Transverse colon (tissue), 4 donors: ENCODE measurements around the gene IL36B. TPM values are rescaled to one million over a fixed set of nuclear protein-coding genes. Genes with fewer than 3 reads are reported as not detected.

Source experiments
- DNase-seq: peaks from one replicate; pipeline ENCODE4 v3.0.0-alpha.2; 2019
- H3K27ac ChIP-seq, 4 donors: fragments of 200-600 bp; sonication (generic); 2 replicates each; pipeline ENCODE4 v1.5.1; 2016 to 2018; ENCODE audit warnings: inconsistent platforms in 4 of 4
- H3K27me3 ChIP-seq: fragments of 200-600 bp; sonication (generic); 2 replicates; pipeline ENCODE4 v1.5.1; 2017; ENCODE audit warnings: inconsistent platforms
- H3K36me3 ChIP-seq, 4 donors: fragments of 200-600 bp; sonication (generic); 2 replicates each; pipeline ENCODE4 v1.5.1; 2017 to 2019; ENCODE audit warnings: inconsistent platforms in 4 of 4
- H3K4me1 ChIP-seq, 4 donors: fragments of 200-600 bp; sonication (generic); 2 replicates each; pipeline ENCODE4 v1.5.1; 2017 to 2020; ENCODE audit warnings: inconsistent platforms in 4 of 4
- H3K4me3 ChIP-seq, 4 donors: fragments of 200-600 bp; sonication (generic); 1 replicate in 1 of 4; 2 replicates in 3 of 4; pipeline versions ENCODE4 v1.5.1 to v1.6.1; 2017 to 2019; ENCODE audit warnings: inconsistent platforms in 4 of 4
- H3K9me3 ChIP-seq, 2 donors: fragments of 200-600 bp; sonication (generic); 2 replicates each; pipeline ENCODE4 v1.5.1; 2017 to 2019; ENCODE audit warnings: inconsistent platforms in 2 of 2
- CTCF ChIP-seq, 5 experiments: fragments of 200-600 bp in 3 of 5; fragments of 450-650 bp in 2 of 5; sonication (generic) in 3 of 5; IDR thresholded peaks; 1 replicate in 2 of 5; 2 replicates in 3 of 5; pipeline ENCODE4 v1.5.1; 2016 to 2017; ENCODE audit warnings: antibody characterized with exemption in 5 of 5, inconsistent platforms in 3 of 5, mild to moderate bottlenecking in 2 of 5, moderate library complexity in 1 of 5
- EP300 ChIP-seq: sonication (generic); formaldehyde crosslinking; IDR thresholded peaks from one replicate; pipeline ENCODE4 v1.6.1; 2017; ENCODE audit warnings: antibody characterized with exemption, low read depth
- POLR2A ChIP-seq: fragments of 450-650 bp; IDR thresholded peaks from one replicate; pipeline ENCODE4 v1.6.1; 2016; ENCODE audit warnings: antibody characterized with exemption, mild to moderate bottlenecking, moderate library complexity
- POLR2AphosphoS5 ChIP-seq, 3 donors: sonication (generic); formaldehyde crosslinking; IDR thresholded peaks; one replicate each; pipeline ENCODE4 v1.6.1; 2016; ENCODE audit warnings: antibody characterized with exemption in 3 of 3
- WGBS, 2 donors: methylation state at CpG; one replicate each; pipeline ENCODE4 v1.1.5; 2018; ENCODE audit warnings: low coverage in 1 of 2; 5-methylcytosine and 5-hydroxymethylcytosine counted together
- in situ Hi-C, 4 donors: fragments of 200-750 bp; cut with MboI; loops; one replicate each; pipeline versions ENCODE4 v1.15.0 to v1.15.1; 2017; ENCODE audit warnings: low sequenced_read_pairs in 3 of 4, low pct_ligation_motif_present in 1 of 4, low pct_unique_long_range_greater_than_20kb in 1 of 4
- intact Hi-C: fragments of 100-400 bp; cut with DNase I; formaldehyde crosslinking; loops from one replicate; pipeline ENCODE4 v1.15.1; 2023; ENCODE audit warnings: low total_unique reads
- total RNA-seq, 4 donors: library from RNA; depleted of rRNA; stranded (reverse); fragments of >200 nt; gene quantifications; one replicate each; pipeline ENCODE4 v1.1.0, GENCODE V29; 2016

The IL36B gene
- total RNA-seq, 4 donors from 2014 or later, result not detected

- intact Hi-C loops, result no loop called here
- no peaks in the 10 kb centered on the region for H3K9me3 ChIP-seq
- peaks cover 0 to 15% (median 0%) of the 10 kb centered on the region in 4 donors for H3K4me1 ChIP-seq
- TF ChIP-seq EP300, result no peak
- no peak overlapping the region for H3K27ac ChIP-seq
- no peak for DNase-seq
- 90% methylated on average over 9 of the region's 9 CpGs; no CpG with 5 or more reads in 1 of the 2 donors for WGBS, 2 donors
- in situ Hi-C loops, result no loop called here
- H3K4me3 ChIP-seq, result no peak overlapping the region
- peaks cover 7% of the 10 kb centered on the region for H3K27me3 ChIP-seq
- H3K36me3 ChIP-seq, result no peaks in the 10 kb centered on the region
Measured at GRCh38 chr2:113036763-113037162, 15.9 kb downstream of the IL36B start.

- H3K27me3 ChIP-seq, result peaks cover 25% of the 10 kb centered on the region
- H3K36me3 ChIP-seq, result no peaks in the 10 kb centered on the region
- 73 to 83% methylated on average over 3 of the region's 3 CpGs for WGBS, 2 donors
- H3K4me3 ChIP-seq, result no peak overlapping the region
- no peak overlapping the region for H3K27ac ChIP-seq
- peaks cover 0 to 2% (median 0%) of the 10 kb centered on the region in 4 donors for H3K4me1 ChIP-seq
- in situ Hi-C loops, result no loop called here
- DNase-seq, result no peak
- no peak for TF ChIP-seq POLR2A
- no peak for TF ChIP-seq CTCF (IDR thresholded peaks at IDR 0.05)
- no peak for TF ChIP-seq POLR2AphosphoS5 (IDR thresholded peaks at IDR 0.05)
- no peak for TF ChIP-seq EP300
- intact Hi-C loops, result no loop called here
- H3K9me3 ChIP-seq, result no peaks in the 10 kb centered on the region
Measured at GRCh38 chr2:113034016-113034415, 18.7 kb downstream of the IL36B start.

GRCh38 chr2:113032737-113033136, 19.9 kb downstream of the IL36B start:
- in situ Hi-C loops, result no loop called here
- TF ChIP-seq EP300 (no peak), CTCF (IDR thresholded peaks at IDR 0.05) (no peak), POLR2AphosphoS5 (IDR thresholded peaks at IDR 0.05) (no peak), POLR2A (no peak)
- 64 to 67% methylated on average over 1 of the region's 1 CpG for WGBS, 2 donors
- H3K27me3 ChIP-seq, result peaks cover 25% of the 10 kb centered on the region
- H3K4me1 ChIP-seq, result no peaks in the 10 kb centered on the region
- H3K9me3 ChIP-seq, result no peaks in the 10 kb centered on the region
- H3K36me3 ChIP-seq, result no peaks in the 10 kb centered on the region
- no peak overlapping the region for H3K27ac ChIP-seq
- intact Hi-C loops, result no loop called here
- H3K4me3 ChIP-seq, result no peak overlapping the region
- no peak for DNase-seq

- no peak for DNase-seq
- Histone ChIP-seq H3K9me3 (no peaks in the 10 kb centered on the region), H3K36me3 (no peaks in the 10 kb centered on the region), H3K4me3 (no peak overlapping the region), H3K4me1 (no peaks in the 10 kb centered on the region), H3K27me3 (peaks cover 33% of the 10 kb centered on the region), H3K27ac (no peak overlapping the region)
- intact Hi-C loops, result no loop called here
- TF ChIP-seq CTCF (IDR thresholded peaks at IDR 0.05), result no peak
- TF ChIP-seq POLR2AphosphoS5 (IDR thresholded peaks at IDR 0.05), result no peak
- no peak for TF ChIP-seq POLR2A
- TF ChIP-seq EP300, result no peak
- 17% methylated on average over 1 of the region's 1 CpG; no CpG with 5 or more reads in 1 of the 2 donors for WGBS, 2 donors
- in situ Hi-C loops, result no loop called here
Measured at GRCh38 chr2:113028112-113028511, 24.6 kb downstream of the IL36B start.

- H3K27ac ChIP-seq, result no peak overlapping the region
- no peaks in the 10 kb centered on the region for H3K4me1 ChIP-seq
- in situ Hi-C loops, result no loop called here
- H3K9me3 ChIP-seq, result no peaks in the 10 kb centered on the region
- DNase-seq, result no peak
- no peaks in the 10 kb centered on the region for H3K36me3 ChIP-seq
- TF ChIP-seq POLR2AphosphoS5 (IDR thresholded peaks at IDR 0.05), result no peak
- no peak for TF ChIP-seq POLR2A
- TF ChIP-seq EP300, result no peak
- TF ChIP-seq CTCF (IDR thresholded peaks at IDR 0.05), result no peak
- WGBS, 2 donors, result 71 to 75% methylated on average over 2 of the region's 2 CpGs
- peaks cover 36% of the 10 kb centered on the region for H3K27me3 ChIP-seq
- intact Hi-C loops, result no loop called here
- no peak overlapping the region for H3K4me3 ChIP-seq
Measured at GRCh38 chr2:113027691-113028090, 25.0 kb downstream of the IL36B start.
